ENCODE data around the gene FERD3L.

GRCh38 chr7:19145434-19146115 lies 354 bp upstream of the FERD3L start:
- TF ChIP-seq CTCF (IDR thresholded peaks at IDR 0.05) (no peak), POLR2A (IDR thresholded peaks at IDR 0.05) (no peak), EP300 (IDR thresholded peaks at IDR 0.05) (no peak)

Data from ovary (tissue), 3 donors.